Placental epithelial cell (primary cell): ENCODE data around the gene KRTAP27-1. TPM values are rescaled to one million over a fixed set of nuclear protein-coding genes. Genes with fewer than 3 reads are reported as not detected.

ENCODE experiments used
- small RNA-seq: library from RNA; depleted of rRNA; stranded (forward); fragments of <200 nt; gene quantifications from one replicate; pipeline ENCODE3, GENCODE V24; 2012
- total RNA-seq: library from RNA; depleted of rRNA; stranded (reverse); fragments of >200 nt; gene quantifications from 2 replicates; pipeline ENCODE4 v1.2.3, GENCODE V29; 2012

The KRTAP27-1 gene
- not detected in 2 replicates for total RNA-seq

GRCh38 chr21:30337276-30337744 is at the start of gene KRTAP27-1:
TSS of gene KRTAP27-1 (minus strand) at chr21:30337694. CDS start at chr21:30337668, 26 bp downstream.

GRCh38 chr21:30372139-30372770 is 34.8 kb upstream of the KRTAP27-1 start, which contains the start of gene KRTAP13-2:
TSS of gene KRTAP13-2 (minus strand) at chr21:30372271. CDS start at chr21:30372213, 58 bp downstream.

GRCh38 chr21:30348506-30348905 is 11.0 kb upstream of the KRTAP27-1 start, which contains the start of gene KRTAP23-1:
TSS of gene KRTAP23-1 (minus strand) at chr21:30348606. CDS start at chr21:30348606, 0 bp downstream.

GRCh38 chr21:30320215-30320614 is 17.3 kb downstream of the KRTAP27-1 start, which contains the start of gene KRTAP26-1:
TSS of gene KRTAP26-1 (minus strand) at chr21:30320315. CDS start at chr21:30320035, 280 bp downstream.

GRCh38 chr21:30289215-30289614 is 48.3 kb downstream of the KRTAP27-1 start, which contains the start of gene KRTAP25-1:
TSS of gene KRTAP25-1 (minus strand) at chr21:30289514. CDS start at chr21:30289490, 24 bp downstream.

Small RNA genes lying within 50 kb of the gene (small RNA-seq; reads per million reads assigned to genes)
- gene KRTAP23-1 (not detected), gene MIR4327 (not detected)

Other genes starting within 250 kb of the KRTAP27-1 start
- not detected in 2 replicates for gene CLDN17, start 170.9 kb downstream of the KRTAP27-1 start, total RNA-seq
- gene CLDN8, start 121.6 kb downstream of the KRTAP27-1 start, total RNA-seq, result not detected in 2 replicates
- gene KRTAP24-1, start 54.7 kb downstream of the KRTAP27-1 start, total RNA-seq, result not detected in 2 replicates
- not detected in 2 replicates for gene KRTAP25-1, start 48.2 kb downstream of the KRTAP27-1 start, total RNA-seq
- not detected in 2 replicates for gene KRTAP26-1, start 17.4 kb downstream of the KRTAP27-1 start, total RNA-seq
- not detected in 2 replicates for gene KRTAP23-1, start 10.9 kb upstream of the KRTAP27-1 start, total RNA-seq
- gene KRTAP13-2, start 34.6 kb upstream of the KRTAP27-1 start, total RNA-seq, result not detected in 2 replicates
- not detected in 2 replicates for gene KRTAP13-1, start 58.3 kb upstream of the KRTAP27-1 start, total RNA-seq
- not detected in 2 replicates for gene KRTAP13-3, start 88.2 kb upstream of the KRTAP27-1 start, total RNA-seq
- gene KRTAP13-4, start 92.5 kb upstream of the KRTAP27-1 start, total RNA-seq, result not detected in 2 replicates
- gene KRTAP15-1, start 102.6 kb upstream of the KRTAP27-1 start, total RNA-seq, result not detected in 2 replicates
- gene KRTAP19-1, start 142.7 kb upstream of the KRTAP27-1 start, total RNA-seq, result not detected in 2 replicates
- not detected in 2 replicates for gene KRTAP19-2, start 149.7 kb upstream of the KRTAP27-1 start, total RNA-seq
- not detected in 2 replicates for gene KRTAP19-3, start 154.3 kb upstream of the KRTAP27-1 start, total RNA-seq
- gene KRTAP19-4, start 159.5 kb upstream of the KRTAP27-1 start, total RNA-seq, result not detected in 2 replicates
- not detected in 2 replicates for gene KRTAP19-5, start 164.4 kb upstream of the KRTAP27-1 start, total RNA-seq
- not detected in 2 replicates for gene KRTAP19-6, start 204.2 kb upstream of the KRTAP27-1 start, total RNA-seq
- gene KRTAP19-7, start 223.6 kb upstream of the KRTAP27-1 start, total RNA-seq, result not detected in 2 replicates